ENCODE measurements around the gene SORCS2. TPM values are rescaled to one million over a fixed set of nuclear protein-coding genes. Genes with fewer than 3 reads are reported as not detected.

Gene SORCS2
- total RNA-seq, 3 donors from 2014 or later: 0.66 to 1.3 (median 0.80) TPM

- H3K4me1 ChIP-seq: no peaks in the 10 kb centered on the region
- no peak overlapping the region for H3K4me3 ChIP-seq
- no peak for DNase-seq (ENCODE audit: low spot score in 2 of 2)
- H3K27me3 ChIP-seq: peaks cover 0 to 33% of the 10 kb centered on the region in 2 donors
- H3K9me3 ChIP-seq: no peaks in the 10 kb centered on the region
- TF ChIP-seq POLR2AphosphoS5 (IDR thresholded peaks at IDR 0.05): no peak
- TF ChIP-seq CTCF (IDR thresholded peaks at IDR 0.05): no peak
- no peak for TF ChIP-seq POLR2A (IDR thresholded peaks at IDR 0.05)
- no peaks in the 10 kb centered on the region for H3K36me3 ChIP-seq
- no peak overlapping the region for H3K27ac ChIP-seq
- intact Hi-C loops (cut with DNase I; ENCODE audit: low total_unique reads): no loop called here
Observed at GRCh38 chr4:7591409-7592053, 399.2 kb downstream of the SORCS2 start.

- Histone ChIP-seq H3K9me3 (no peaks in the 10 kb centered on the region), H3K36me3 (no peaks in the 10 kb centered on the region), H3K4me1 (no peaks in the 10 kb centered on the region), H3K4me3 (no peak overlapping the region), H3K27ac (no peak overlapping the region), H3K27me3 (peaks cover 0 to 35% of the 10 kb centered on the region in 2 donors)
- TF ChIP-seq POLR2A (IDR thresholded peaks at IDR 0.05) (no peak), CTCF (IDR thresholded peaks at IDR 0.05) (no peak), POLR2AphosphoS5 (IDR thresholded peaks at IDR 0.05) (no peak)
- intact Hi-C loops (cut with DNase I; ENCODE audit: low total_unique reads): no loop called here
- no peak for DNase-seq (ENCODE audit: low spot score in 2 of 2)
Observed at GRCh38 chr4:7593646-7594412, 401.5 kb downstream of the SORCS2 start.

GRCh38 chr4:7595934-7596461 lies 403.7 kb downstream of the SORCS2 start:
- H3K4me3 ChIP-seq: no peak overlapping the region
- H3K4me1 ChIP-seq: no peaks in the 10 kb centered on the region
- H3K27me3 ChIP-seq: peaks cover 0 to 35% of the 10 kb centered on the region in 2 donors
- DNase-seq (ENCODE audit: low spot score in 2 of 2): no peak
- intact Hi-C loops (cut with DNase I; ENCODE audit: low total_unique reads): no loop called here
- TF ChIP-seq POLR2A (IDR thresholded peaks at IDR 0.05): no peak
- no peak for TF ChIP-seq CTCF (IDR thresholded peaks at IDR 0.05)
- TF ChIP-seq POLR2AphosphoS5 (IDR thresholded peaks at IDR 0.05): no peak
- H3K27ac ChIP-seq: no peak overlapping the region
- no peaks in the 10 kb centered on the region for H3K9me3 ChIP-seq
- H3K36me3 ChIP-seq: no peaks in the 10 kb centered on the region

- intact Hi-C loops (cut with DNase I; ENCODE audit: low total_unique reads): no loop called here
- TF ChIP-seq POLR2AphosphoS5 (IDR thresholded peaks at IDR 0.05): no peak
- TF ChIP-seq CTCF (IDR thresholded peaks at IDR 0.05): no peak
- no peak for TF ChIP-seq POLR2A (IDR thresholded peaks at IDR 0.05)
Observed at GRCh38 chr4:7596918-7597606, 404.7 kb downstream of the SORCS2 start.

More at GRCh38 chr4:7596918-7597606, 404.7 kb downstream of the SORCS2 start:
- Histone ChIP-seq H3K9me3 (peaks cover 0 to under 1% of the 10 kb centered on the region in 2 donors), H3K4me1 (no peaks in the 10 kb centered on the region), H3K27me3 (peaks cover 0 to 35% of the 10 kb centered on the region in 2 donors), H3K4me3 (no peak overlapping the region), H3K36me3 (no peaks in the 10 kb centered on the region), H3K27ac (no peak overlapping the region)
- no peak for DNase-seq (ENCODE audit: low spot score in 2 of 2)

Measured in breast epithelium (tissue), 4 donors.